ENCODE data around the gene TRAP1.

The TRAP1 gene

DNA sequence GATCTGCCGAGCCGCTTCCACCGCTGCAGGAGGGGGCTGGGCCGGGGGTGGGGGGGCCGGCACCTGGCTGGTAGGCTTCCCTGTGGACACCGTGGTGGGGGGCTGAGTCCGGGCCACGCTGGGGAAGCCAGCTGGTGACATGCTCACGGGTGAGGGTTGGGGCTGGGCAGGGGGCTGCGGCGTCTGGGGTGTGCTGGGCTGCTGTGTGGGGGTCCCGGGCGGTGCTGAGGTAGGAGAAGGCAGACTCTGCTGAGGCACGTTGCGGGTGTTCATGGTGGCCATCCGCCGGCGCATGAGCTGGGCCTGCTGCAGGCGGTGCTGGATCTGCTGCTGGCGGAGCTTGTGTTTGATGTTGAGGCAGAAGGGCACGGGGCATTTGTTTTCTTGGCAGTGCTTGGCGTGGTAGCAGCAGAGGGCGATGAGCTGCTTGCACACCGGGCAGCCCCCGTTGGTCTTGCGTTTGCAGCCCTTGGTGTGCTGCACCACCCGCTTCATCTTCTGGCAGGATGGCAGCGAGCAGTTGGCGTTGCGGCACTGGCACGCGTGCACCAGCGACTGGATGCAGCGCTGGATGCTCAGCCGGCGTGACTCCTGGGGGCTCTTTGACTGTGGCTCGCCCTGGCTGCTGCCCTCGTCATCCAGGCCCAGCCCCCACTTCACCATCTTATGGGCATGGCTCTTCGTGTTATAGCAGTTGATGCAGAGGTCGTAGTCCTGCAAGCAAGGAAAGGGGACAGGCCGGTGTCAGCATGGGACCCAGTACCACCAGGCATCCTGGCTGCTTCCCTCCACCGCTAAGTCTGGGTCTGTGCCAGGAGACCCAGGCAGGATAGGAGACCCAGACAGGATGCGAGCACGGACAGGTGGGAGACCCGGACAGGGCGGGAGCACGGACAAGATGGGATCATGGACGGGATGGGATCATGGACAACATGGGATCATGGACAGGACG is 12.1 kb upstream of the TRAP1 start:
- no peak overlapping the region for H3K27ac ChIP-seq
- TF ChIP-seq, protein P1, sequence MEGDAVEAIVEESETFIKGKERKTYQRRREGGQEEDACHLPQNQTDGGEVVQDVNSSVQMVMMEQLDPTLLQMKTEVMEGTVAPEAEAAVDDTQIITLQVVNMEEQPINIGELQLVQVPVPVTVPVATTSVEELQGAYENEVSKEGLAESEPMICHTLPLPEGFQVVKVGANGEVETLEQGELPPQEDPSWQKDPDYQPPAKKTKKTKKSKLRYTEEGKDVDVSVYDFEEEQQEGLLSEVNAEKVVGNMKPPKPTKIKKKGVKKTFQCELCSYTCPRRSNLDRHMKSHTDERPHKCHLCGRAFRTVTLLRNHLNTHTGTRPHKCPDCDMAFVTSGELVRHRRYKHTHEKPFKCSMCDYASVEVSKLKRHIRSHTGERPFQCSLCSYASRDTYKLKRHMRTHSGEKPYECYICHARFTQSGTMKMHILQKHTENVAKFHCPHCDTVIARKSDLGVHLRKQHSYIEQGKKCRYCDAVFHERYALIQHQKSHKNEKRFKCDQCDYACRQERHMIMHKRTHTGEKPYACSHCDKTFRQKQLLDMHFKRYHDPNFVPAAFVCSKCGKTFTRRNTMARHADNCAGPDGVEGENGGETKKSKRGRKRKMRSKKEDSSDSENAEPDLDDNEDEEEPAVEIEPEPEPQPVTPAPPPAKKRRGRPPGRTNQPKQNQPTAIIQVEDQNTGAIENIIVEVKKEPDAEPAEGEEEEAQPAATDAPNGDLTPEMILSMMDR (conservative IDR thresholded peaks at IDR 0.05; ENCODE audit: low read depth), result no peak
- DNase-seq (ENCODE audit: low spot score), result no peak
- ChIA-PET CTCF (no interaction called here), POLR2A (ENCODE audit: low non-redundant PET) (no interaction called here)

GRCh38 chr16:3728424-3729160 is 11.3 kb upstream of the TRAP1 start:
- TF ChIP-seq, protein P1 (conservative IDR thresholded peaks at IDR 0.05; ENCODE audit: low read depth), result no peak
- no peak overlapping the region for H3K27ac ChIP-seq
- CTCF ChIA-PET, result no interaction called here
- no peak for DNase-seq (ENCODE audit: low spot score)
- POLR2A ChIA-PET (ENCODE audit: low non-redundant PET), result no interaction called here

- ChIA-PET CTCF (no interaction called here), POLR2A (ENCODE audit: low non-redundant PET) (no interaction called here)
- no peak overlapping the region for H3K27ac ChIP-seq
- DNase-seq (ENCODE audit: low spot score), result no peak
- TF ChIP-seq, protein P1 (conservative IDR thresholded peaks at IDR 0.05; ENCODE audit: low read depth), result no peak
These were observed 10.6 kb upstream of the TRAP1 start for GRCh38 chr16:3727806-3728381.

- TF ChIP-seq, protein P1 (conservative IDR thresholded peaks at IDR 0.05; ENCODE audit: low read depth), result no peak
- H3K27ac ChIP-seq, result no peak overlapping the region
- DNase-seq (ENCODE audit: low spot score), result no peak
- ChIA-PET CTCF (interaction anchor here (0.6 kb wide), 1 partner anchor 646 kb away, joined by 3 read pairs; no protein-coding TSS in a partner anchor), POLR2A (ENCODE audit: low non-redundant PET) (no interaction called here)
These were observed 8.8 kb upstream of the TRAP1 start for GRCh38 chr16:3726021-3726687.

DNA sequence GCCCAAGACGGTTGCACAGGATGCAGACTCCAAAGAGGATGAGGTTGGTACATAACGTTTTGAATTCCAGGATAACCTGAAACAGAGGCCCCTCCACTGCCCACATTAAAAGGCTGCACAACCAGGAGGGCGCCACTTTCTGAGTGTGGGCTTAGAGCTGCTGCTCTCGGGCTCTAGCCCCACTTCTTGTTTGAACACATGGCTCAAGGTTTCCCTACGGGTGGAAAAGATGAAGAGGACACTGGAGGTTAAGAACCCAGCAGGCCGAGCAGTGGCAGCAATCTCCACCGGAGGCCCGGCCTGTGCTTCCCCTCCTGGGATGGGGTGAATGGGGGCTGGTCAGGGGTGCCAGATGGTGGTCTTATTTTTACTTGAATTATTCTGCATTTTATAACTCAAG is 8.0 kb upstream of the TRAP1 start:
- TF ChIP-seq, protein P1 (conservative IDR thresholded peaks at IDR 0.05; ENCODE audit: low read depth), result no peak
- CTCF ChIA-PET, result interaction anchor here (0.6 kb wide), 1 partner anchor 39 kb away, joined by 3 read pairs; no protein-coding TSS in a partner anchor
- H3K27ac ChIP-seq, result no peak overlapping the region
- DNase-seq (ENCODE audit: low spot score), result no peak
- POLR2A ChIA-PET (ENCODE audit: low non-redundant PET), result no interaction called here

- TF ChIP-seq, protein P1 (conservative IDR thresholded peaks at IDR 0.05; ENCODE audit: low read depth), result no peak
These were observed 5.2 kb upstream of the TRAP1 start for GRCh38 chr16:3722508-3722907.

More at GRCh38 chr16:3722508-3722907, 5.2 kb upstream of the TRAP1 start:
- H3K27ac ChIP-seq, result no peak overlapping the region
- no peak for DNase-seq (ENCODE audit: low spot score)
- POLR2A ChIA-PET (ENCODE audit: low non-redundant PET), result no interaction called here
- CTCF ChIA-PET, result no interaction called here
